ENCODE results near the gene UBL4A.

Gene UBL4A

DNA sequence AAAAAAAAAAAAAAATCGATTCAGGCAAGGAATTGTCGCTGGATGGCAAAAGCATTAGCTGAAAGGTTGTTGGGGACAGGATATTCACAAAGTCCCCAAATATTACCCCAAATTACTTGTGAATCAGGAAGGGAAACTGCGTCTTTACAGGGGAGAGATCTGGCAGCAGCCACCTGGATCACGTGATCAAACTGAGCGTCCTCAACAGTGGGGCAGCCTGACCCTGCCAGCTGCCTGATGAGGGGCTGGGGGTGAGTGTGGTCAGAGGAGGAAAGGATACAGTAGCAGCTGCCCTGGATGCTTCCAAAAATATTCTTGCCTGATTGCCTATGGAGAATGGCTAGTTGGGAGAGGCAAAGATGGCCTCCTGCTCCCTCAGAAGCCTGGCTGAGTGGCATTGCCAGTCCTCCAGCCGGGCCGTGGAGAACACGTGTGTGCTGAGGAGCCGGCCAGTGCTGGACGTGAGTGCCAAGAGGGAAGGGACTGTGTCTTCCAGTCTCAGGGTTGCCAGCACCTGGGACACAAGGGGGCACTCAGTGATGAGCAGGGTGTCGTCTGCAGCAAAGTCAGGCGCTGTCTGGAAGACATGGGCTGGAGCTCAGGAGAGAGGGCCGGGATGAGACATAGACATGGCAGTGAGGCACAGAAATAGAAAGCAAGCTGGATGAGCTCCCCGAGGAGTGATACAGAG, 4.4 kb downstream of the UBL4A start:
- no peak for DNase-seq

DNA sequence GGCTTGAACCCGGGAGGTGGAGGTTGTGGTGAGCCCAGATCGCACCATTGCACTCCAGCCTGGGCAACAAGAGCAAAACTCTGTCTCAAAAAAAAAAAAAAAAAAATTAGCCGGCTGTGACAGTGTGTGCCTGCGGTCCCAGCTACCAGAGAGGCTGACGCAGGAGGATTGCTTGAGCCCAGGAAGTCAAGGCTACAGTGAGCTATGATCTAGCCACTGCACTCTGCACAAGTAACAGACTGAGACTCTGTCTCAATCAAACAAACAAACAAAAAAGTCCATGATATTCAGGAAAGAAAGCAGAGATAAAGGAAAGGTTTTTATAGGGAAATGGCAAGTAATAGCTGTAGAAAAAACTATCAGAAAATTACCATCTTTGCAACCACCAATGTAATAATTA, 5.2 kb downstream of the UBL4A start:
- no peak for DNase-seq

DNA sequence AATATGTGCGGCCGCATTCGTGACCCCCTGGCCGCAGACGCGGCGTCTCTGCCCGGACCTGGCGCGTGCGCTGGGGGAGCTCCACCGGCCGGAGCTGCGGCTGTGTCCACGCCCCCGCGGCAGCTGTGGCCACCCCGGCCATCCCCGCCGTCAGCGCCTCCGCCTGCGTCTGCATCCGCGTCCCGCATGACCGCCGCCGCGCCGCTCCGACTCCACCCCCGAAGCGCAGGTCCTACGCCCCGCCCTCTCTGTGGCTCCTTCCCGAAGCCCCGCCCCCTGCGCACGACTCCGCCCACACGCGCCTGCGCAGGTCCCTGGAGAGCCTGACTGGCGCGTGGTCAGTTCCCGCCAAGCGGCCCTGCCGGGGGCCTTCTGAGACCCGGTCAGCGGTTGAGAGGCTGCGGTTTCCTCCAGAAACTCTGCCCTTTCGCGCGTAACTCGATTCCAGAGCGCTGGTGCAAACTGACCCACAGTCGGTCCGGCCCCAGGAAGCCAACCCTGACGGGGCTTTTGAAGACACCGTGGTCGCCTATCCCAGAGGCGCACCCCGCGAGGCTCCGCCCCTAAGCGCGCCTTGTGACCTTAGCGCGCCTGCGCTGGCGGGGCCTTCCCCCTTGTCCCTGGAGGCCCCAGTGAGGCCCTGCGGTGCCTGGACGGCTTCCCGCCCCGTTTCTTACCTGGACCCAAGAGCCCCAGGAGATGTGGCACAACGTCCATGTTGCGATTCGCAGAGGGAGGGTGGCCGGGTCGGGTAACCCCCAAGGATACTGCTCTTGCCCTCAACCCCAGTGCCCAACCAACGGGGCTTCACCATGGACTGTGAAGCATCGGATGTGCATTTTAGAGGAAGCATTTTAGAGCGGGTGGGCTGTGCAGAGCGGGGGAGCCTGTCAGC, 7.4 kb downstream of the UBL4A start, which contains the start of gene LAGE3:
TSS of gene LAGE3 (minus strand) at position 554 of the 895 bp plus-strand sequence. CDS start at position 188, 366 bp downstream.
- peak; percentile 83 for DNase-seq

DNA sequence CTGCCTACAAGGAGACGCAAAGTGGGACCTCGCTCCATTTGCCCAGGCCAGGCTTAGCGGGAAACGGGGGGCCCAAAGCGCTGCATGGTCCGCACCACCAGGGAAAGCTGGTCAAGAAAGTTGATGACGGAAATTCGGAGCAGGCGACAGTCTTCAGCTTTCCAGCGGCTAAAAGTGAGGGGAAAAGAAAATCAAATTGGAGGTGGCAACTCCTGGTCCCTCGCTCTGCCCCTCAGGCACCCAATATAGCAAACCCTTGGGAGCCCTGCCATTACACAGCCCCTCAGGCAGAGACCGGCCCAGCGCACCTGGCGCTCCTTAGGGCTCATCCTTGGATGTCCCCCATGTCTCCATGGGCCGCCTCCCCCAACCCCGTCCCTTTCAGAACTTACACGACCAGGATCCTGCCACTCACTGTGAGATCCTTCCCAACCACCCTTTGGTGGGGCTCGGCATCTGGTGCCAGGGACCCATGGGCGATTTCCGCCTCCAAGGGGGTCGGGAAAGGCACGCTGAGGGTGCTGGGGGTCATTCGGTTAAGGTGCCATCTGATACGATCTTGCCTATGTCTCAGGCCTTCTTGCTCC, 8.4 kb downstream of the UBL4A start:
- DNase-seq, result no peak

DNA sequence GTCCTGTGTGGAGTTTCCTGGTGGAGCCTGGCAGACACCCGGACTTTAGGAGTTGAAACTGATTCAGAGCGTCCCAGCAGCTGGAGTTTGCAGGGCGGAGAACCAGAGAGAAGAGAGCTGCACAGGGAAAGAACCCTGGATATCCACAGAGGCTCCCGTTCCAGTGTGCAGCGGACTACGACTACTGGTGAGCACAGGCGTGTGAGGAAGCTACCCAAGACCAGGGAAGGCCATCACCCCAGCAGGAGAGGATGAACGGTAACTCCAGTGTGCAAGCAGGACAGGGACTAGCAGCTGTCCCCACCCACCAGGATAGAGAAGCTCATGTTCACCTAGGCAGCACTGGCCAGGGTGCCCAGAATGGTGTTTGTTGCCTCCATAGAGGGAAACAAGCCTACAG, 9.6 kb downstream of the UBL4A start:
- no peak for DNase-seq

DNA sequence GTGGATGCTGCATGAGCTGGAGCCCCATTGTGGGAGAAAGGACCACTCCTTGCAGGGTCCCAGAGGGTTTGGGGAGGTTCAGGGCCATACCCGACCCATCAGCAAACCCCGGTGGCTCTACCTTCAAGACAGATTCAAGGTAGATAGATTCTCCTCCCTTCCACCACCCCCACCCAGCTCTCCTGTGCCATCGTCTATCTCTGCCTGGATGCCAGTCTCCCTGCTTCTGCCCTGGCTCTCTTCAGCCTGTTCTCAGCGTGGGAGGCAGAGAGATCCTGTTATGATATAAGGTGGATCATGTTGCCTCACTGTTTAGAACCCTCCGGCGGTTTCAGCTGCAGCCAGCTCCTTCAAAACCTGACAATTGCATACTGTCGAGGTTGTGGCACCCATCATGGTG, 12.7 kb downstream of the UBL4A start:
- DNase-seq, result no peak

DNA sequence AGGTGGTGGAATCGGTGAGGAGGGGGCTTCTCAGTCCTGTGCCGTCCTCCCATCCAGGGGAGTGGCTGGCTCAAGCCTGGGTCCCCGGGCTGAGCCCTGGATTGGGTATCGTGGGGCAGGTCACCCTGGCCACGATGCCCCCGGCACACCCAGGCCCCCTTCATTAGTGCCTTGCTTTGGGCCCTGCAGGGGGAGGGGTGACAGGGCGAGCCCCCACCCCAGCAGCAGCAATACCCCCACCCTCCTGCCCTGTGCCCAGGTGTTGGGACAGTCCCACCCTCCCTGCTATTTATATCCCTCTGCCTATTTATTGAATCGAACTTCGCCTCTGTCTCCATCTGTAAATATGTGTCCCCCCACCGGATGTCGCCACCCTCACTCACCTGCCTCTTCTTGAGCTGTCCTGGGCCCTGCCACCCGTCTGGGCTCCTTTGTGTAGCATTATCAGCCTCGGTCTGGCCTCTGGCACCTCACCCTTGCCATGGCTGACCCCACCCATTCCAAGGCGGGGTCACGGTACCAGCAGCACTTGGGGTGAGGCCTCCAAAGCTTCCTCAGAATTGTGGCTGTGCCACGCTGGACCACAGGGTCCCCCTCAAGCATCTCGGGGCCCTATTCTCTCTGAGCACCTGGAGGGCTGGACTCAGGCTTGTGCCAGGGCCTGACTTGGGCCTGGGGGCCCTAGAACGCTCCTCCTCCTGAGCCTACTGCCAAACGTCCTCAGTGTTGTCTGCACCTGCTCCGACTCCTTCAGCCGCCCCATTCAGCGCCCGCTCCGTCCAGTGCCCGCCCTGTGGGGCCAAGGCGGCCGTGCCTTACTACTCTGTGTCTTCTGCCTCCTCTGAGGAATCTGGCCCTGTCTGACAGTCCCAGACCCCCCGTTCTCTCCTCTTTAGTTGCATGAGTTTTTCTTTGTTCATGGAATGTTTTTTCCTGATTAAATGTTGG, 13.5 kb downstream of the UBL4A start:
- no peak for DNase-seq

DNA sequence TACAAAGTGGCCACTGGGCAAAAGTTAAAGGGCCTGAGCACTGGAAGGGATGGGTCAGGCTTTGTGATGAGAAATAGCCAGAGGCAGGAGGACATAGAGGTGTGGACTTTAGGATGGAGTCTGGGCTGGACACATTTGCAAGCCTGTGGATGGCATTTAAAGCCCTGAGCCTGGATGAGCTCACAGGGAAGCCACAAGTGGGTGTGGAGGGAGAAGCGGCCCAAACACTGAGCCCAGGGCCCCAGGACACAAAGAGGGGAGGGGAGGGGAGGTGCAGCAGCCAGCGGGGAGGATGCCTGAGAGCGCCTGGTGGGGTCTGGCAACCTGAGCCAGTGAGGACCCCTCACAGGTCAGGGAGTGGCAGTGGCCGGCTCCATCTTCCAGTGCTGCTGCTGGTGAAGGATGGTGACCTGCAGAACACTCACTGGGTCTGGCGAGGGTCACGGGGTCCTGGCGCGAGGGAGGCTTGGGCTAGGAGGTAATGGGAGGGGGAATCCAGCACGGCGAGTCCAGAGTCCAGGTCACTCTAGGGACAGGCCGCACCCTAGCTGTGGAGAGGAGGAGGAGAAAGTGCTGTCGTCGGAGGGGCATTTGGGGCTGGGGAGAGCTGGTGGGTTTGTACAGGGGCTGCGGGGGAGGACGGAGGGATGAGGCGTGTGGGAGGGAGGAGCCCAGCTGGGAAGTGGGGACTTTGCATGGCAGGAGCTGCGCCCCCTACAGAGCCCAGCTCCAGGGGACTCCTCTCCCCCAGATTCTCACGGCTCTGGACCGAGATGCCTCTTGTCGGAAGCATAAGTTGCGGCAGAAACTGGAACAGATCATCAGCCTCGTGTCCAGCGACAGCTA, 14.4 kb downstream of the UBL4A start:
- no peak for DNase-seq

DNA sequence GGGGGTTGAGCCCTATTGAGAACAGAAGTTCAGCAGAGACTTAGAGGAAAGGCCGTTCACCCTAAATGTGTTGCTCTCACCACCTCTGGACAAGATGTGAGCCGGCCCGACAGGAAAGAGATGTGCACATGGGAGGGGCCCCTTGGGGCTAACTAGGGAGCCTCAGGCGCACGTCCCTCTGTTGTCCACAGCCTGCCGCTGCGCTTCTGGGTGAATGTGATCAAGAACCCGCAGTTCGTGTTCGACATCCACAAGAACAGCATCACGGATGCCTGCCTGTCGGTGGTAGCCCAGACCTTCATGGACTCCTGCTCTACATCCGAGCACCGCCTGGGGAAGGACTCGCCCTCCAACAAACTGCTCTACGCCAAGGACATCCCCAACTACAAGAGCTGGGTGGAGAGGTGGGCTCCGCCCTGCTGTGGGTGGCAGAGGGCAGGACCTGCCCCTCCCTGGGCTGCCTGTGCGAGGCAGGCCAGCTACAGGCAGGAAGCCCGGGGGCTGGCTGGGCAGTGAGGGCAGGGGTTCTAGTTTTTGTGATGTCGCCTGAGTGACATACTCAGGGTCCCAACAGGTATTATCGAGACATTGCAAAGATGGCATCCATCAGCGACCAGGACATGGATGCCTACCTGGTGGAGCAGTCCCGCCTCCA, 15.4 kb downstream of the UBL4A start:
- no peak for DNase-seq

DNA sequence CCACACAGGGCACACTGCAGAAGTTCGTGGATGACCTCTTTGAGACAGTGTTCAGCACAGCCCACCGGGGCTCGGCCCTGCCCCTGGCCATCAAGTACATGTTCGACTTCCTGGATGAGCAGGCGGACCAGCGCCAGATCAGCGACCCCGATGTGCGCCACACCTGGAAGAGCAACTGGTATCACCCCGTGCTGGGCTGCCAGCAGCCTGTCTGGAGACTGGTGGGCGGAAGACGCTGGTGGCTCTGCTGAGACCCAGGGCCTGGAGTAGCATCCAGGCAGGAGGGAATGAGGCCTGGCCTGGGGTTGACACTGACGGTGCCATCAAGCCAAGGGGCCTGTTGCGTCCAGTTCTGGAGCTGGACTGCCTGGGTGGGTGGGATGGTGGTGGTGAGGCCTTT, 16.0 kb downstream of the UBL4A start:
- DNase-seq, result no peak

DNA sequence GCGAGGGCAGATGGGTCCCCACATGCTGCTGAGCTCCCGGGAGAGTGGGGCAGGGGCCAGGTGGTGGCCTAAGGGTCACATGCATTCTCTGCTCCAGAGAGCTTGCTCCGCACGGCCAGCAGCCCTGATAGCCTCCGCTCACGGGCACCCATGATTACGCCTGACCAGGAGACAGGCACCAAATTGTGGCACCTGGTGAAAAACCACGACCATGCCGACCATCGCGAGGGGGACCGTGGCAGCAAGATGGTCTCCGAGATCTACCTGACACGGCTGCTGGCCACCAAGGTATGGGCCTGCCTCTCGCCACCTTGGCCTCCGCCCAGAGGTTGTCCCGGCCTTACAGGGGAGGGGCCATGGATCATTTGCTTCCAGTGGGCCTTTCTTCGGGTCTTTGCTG, 16.5 kb downstream of the UBL4A start:
- DNase-seq, result no peak

DNA sequence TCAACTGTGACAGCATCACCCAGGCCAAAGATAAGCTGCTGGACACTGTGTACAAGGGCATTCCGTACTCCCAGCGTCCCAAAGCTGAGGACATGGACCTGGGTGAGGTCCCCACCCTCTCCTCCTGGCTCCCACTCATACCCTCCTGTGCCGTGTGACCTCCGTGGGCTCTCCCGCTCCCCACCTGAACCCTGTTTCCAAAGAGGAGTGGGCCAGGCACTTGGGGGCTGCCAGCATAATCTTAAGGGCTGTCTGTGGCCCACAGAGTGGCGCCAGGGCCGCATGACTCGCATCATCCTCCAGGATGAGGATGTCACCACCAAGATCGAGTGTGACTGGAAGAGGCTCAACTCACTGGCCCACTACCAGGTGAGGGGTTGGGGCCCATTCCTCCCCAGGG, 17.3 kb downstream of the UBL4A start:
- no peak for DNase-seq

DNA sequence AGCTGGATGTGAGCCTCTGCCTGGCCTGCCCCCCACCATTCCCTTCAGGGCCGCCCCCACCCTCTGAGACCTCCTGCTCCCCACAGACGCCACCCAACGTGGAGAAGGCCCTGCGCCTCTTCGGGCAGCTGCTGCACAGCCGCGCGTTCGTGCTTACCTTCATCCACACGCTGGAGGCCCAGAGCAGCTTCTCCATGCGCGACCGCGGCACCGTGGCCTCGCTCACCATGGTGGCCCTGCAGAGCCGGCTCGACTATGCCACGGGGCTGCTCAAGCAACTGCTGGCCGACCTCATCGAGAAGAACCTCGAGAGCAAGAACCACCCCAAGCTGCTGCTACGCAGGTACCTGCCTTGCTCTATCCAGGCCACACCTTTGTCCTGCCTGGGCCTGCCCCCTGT, 18.2 kb downstream of the UBL4A start:
- no peak for DNase-seq

DNA sequence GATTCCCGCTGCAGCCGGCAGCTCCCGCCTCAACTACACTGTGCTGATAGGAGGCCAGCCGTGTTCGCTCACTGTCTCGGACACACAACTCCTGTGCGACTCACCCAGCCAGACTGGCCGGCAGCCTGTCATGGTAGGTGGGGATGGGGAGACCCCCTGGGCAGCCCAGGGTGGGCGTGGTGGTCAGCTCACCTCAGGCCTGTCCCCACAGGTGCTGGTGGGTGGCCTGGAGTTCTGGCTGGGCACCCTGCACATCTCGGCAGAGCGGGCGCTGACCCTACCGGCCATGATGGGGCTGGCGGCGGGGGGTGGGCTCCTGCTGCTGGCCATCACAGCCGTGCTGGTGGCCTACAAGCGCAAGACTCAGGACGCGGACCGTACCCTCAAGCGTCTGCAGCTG, 18.9 kb downstream of the UBL4A start:
- no peak for DNase-seq

DNA sequence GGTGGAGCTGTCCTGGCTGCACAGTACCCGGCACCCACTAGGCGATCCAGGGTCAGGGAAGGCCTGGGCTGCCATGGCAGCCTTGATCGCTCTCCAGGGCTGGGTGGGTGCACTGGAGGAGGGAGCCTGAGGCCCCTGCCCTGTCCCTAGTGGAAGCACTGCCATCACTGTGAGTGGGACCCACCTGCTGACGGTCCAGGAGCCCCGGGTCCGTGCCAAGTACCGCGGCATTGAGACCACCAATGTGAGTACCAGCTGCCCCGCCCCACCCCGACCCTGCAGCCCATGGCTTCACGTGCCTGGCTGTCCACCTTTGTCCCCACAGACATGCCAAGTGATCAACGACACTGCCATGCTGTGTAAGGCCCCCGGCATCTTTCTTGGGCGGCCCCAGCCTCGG, 19.5 kb downstream of the UBL4A start:
- no peak for DNase-seq

DNA sequence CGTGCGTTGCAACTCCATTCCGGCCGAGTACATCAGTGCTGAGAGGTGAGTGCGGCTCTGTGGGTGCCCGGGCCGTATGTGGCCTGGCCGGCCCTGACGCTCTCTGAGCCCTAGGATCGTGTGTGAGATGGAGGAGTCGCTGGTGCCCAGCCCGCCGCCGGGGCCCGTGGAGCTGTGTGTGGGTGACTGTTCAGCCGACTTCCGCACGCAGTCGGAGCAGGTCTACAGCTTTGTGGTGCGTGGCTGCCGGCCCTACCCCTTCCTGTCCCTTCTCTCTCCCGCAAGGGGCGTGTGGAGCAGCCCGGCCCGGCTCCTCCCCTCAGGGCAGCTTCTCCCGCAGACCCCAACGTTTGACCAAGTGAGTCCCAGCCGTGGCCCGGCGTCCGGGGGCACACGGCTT, 20.4 kb downstream of the UBL4A start:
- no peak for DNase-seq

DNA sequence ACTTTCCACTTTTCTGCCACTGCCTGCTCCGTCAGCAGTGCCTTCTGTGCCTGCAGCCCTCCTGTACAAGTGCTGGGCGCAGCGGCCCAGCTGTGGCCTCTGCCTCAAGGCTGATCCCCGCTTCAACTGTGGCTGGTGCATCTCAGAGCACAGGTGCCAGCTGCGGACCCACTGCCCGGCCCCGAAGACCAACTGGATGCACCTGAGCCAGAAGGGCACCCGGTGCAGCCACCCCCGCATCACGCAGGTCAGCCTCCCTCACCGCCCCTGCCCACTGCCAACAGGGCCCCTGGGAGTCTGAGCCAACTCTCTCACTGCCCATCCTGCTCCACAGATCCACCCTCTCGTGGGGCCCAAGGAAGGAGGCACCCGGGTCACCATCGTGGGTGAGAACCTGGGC, 20.8 kb downstream of the UBL4A start:
- no peak for DNase-seq

DNA sequence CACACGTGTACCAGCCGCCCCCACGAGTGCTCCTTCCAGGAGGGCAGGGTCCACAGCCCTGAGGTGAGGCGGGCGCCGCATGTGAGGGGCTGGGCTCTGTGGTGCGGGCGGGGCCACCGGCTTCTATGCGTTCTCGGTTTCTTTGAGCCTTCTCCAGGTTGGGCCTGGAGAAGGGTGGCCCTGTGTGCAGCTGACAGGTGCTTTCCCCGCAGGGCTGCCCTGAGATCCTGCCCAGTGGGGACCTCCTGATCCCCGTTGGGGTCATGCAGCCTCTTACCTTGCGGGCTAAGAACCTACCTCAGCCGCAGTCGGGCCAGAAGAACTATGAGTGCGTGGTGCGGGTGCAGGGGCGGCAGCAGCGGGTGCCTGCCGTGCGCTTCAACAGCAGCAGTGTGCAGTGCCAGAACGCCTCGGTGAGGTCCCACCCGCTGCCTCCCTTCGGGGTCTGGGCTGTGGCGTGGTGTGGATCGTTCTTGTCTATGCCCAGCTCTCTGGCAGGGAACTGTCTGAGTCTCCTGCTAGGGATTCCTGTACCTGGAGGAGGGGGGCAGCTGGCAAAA, 21.5 kb downstream of the UBL4A start:
- DNase-seq, result no peak

DNA sequence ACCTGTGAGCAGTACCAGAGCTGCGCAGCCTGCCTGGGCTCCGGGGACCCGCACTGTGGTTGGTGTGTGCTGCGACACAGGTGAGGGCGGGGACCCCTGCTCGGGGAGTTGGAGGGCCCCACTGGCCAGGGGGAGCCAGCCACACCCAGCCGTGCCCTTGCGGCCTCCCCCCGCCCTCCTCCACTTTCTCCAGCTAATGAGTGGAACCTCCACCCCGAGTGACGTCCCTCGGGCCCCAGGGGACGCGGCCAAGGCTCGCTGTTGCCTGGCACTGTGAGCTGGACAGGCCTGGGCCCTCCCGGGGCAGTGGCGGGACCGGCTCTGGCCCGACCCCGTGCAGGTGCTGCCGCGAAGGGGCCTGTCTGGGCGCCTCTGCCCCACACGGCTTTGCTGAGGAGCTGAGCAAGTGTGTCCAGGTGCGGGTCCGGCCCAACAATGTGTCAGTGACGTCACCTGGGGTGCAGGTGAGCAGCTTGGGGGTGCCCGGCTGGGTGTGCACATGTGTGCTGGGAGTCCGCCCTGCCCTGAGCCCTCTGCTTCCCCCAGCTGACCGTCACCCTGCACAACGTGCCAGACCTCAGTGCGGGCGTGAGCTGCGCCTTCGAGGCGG, 22.7 kb downstream of the UBL4A start:
- DNase-seq, result no peak

DNA sequence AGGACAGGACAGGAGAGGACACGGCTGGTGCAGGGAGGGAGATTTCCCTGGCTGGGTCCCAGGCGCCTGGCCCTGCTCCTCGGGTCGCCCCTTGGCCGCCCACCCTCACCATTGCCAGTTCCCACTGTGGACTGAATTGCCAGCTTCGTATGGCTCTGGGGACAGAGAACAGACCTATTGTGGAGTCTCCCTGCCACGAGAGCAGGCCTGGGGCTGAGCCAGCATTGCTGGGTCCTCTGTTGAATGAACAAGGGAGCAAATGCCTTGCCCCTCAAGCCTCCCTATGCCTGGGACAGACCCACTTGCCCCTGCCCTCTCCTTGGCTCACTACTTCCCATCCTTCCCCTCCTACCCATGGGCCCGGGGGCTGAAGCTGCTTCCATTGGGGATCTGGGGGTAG, 24.0 kb downstream of the UBL4A start:
- no peak for DNase-seq

DNA sequence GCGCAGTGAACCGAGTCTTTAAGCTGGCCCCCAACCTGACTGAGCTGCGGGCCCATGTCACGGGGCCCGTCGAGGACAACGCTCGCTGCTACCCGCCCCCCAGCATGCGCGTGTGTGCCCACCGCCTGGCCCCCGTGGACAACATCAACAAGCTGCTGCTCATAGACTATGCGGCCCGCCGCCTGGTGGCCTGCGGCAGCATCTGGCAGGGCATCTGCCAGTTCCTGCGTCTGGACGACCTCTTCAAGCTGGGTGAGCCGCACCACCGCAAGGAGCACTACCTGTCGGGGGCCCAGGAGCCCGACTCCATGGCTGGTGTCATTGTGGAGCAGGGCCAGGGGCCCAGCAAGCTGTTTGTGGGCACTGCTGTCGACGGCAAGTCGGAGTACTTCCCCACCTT, 26.1 kb downstream of the UBL4A start:
- no peak for DNase-seq
